GM12865 (cell line): Measurements from ENCODE around the gene CREB5.

Experiments
- DNase-seq: peaks from one replicate; pipeline ENCODE4 v3.0.0; 2010; ENCODE audit warnings: low read depth
- H3K4me3 ChIP-seq: 2 replicates; pipeline ENCODE4 v1.5.1; 2011; ENCODE audit warnings: mild to moderate bottlenecking, low read depth, low read length, control low read depth
- TF ChIP-seq, protein P1 (sequence below): IDR thresholded peaks from 2 replicates; pipeline ENCODE4 v1.5.1; 2011; ENCODE audit warnings: low read length, control low read depth, low read depth, inconsistent platforms; ENCODE audit not compliant: insufficient read depth; ENCODE audit errors: missing control alignments

CREB5 gene

DNA sequence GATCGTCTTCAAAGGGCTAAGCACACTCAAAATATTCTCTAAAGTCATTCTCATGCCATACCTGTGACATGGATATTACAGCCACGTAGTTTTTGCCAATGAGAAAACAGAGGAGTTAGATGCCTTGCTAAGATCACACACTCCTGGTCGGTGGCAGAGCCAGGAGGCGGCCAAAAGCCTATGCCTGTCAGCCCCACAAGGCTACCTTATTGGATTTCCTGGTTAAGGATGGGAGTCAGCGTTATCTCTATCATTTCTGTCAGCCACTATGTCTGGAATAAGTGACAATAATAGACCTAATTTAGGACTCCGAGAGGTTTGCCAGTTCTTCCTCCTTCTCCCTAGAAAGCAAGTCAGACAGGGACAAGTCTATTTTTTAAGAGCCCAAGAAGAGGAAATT is 295.0 kb downstream of the CREB5 start:
- H3K4me3 ChIP-seq: no peak overlapping the region
- TF ChIP-seq, protein P1, sequence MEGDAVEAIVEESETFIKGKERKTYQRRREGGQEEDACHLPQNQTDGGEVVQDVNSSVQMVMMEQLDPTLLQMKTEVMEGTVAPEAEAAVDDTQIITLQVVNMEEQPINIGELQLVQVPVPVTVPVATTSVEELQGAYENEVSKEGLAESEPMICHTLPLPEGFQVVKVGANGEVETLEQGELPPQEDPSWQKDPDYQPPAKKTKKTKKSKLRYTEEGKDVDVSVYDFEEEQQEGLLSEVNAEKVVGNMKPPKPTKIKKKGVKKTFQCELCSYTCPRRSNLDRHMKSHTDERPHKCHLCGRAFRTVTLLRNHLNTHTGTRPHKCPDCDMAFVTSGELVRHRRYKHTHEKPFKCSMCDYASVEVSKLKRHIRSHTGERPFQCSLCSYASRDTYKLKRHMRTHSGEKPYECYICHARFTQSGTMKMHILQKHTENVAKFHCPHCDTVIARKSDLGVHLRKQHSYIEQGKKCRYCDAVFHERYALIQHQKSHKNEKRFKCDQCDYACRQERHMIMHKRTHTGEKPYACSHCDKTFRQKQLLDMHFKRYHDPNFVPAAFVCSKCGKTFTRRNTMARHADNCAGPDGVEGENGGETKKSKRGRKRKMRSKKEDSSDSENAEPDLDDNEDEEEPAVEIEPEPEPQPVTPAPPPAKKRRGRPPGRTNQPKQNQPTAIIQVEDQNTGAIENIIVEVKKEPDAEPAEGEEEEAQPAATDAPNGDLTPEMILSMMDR: no peak
- DNase-seq: no peak

DNA sequence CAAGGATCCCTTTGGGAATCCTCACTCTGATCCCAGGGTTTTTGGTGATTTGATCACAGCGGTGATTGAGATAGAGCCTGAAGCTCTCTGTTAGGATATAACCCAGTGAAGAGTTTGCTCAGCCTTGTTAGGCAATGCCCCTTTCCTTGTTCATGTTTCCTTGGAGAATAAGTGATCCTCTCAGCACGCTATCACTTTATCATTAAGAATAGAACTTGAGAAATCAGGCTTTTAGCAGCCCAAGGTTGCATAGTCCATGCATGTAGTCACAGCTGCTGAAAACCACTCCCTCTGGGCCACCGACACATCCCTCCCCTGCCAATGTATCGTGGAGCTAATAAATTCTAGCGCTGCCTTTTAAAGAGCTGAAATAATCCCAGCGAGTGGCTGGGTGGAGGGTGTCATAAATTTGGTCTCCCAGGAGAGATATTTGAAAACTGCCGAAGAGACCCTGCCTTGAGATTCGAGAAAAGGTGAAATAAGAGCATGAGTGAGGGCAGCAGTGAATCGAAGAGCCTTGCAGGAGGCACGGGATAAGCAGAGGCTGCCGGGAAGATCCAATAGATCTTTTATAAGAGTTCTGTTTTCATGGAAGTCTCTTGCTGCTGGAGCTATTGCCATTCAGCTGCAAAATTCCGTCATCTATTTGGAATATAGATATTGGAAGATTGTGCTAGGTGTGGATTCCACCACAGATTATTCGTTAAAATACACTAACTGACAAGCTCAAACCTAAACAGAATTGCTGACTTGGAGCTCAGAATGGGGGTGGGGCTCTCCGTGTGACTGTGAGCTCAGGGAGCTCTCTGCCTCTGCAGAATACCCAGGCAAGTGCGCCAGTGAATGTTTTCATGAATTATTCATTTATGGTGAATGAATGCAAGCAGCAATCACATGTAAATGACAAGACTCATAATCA is 296.0 kb downstream of the CREB5 start:
- no peak for DNase-seq
- TF ChIP-seq, protein P1: no peak
- no peak overlapping the region for H3K4me3 ChIP-seq

DNA sequence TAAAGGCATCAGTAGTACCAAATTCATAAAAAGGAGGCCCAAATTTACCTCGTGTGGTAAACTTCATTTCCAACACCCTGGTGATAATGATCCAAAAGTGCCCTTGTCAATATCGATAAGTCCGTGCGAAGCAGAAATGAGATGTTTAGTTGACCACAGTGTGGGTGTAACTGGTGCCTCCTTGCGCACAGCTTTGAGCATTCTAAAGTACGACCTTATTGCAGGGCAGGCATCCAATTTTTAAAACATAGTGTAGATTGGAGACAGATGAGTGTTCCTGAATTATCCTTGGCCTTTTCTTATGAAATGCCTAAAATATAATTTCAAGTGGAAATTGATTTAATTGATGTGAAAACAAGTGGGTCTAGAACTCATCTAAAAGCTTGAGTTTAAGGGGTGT is 297.4 kb downstream of the CREB5 start:
- no peak for DNase-seq
- no peak overlapping the region for H3K4me3 ChIP-seq
- TF ChIP-seq, protein P1: no peak

DNA sequence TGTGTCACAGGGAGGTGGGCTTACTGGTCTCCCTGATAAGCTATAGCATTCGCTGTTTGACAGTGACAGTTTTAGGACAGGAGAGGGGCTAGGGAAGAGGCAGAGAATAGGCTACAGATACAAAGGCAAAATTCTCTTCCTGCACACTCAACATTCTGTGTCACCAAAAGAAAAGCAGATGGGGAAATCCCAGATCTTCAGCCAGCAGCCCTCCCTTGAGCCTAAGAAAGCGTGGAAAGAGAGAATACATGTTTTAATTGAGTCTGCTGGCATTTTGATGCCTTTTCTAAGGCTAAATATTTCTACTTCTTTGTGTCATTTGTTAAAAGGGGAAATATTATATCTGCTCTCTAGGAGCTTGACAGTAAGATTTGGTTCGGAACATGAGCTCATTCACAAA is 298.8 kb downstream of the CREB5 start:
- H3K4me3 ChIP-seq: no peak overlapping the region

DNA sequence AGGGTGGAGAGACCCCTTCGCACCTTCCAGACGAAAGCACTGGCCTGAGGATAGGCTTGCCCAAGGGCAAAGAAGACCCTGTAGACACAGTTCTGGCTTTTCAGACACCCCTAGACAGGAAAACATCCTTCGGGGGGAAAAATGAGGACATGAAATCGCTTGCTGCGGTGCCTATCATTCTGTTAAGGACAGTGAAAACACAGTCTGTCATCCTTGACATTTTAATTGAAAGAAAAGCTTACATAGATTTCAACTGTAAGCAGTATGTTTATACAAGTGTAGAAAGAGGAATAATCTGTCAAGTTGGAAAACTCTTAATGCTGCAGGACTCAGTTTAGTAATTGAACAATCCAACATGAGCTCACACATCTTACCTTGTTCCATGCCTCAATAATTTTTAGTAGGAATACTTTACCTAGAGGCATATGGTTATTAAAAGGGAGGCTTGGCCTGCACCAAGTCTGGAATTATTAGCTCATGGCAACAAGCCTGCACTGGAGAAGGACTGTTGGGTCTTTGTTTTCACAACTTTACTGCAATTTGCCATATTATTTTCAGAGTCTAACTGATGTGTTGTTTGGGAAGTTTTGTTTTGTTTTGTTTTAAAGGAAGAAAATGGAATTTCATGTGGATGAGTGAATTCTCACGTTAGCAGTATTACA is 302.3 kb downstream of the CREB5 start:
- no peak for DNase-seq
- H3K4me3 ChIP-seq: no peak overlapping the region
- TF ChIP-seq, protein P1: no peak

More for the DNA sequence above, 298.8 kb downstream of the CREB5 start:
- TF ChIP-seq, protein P1: no peak
- no peak for DNase-seq

DNA sequence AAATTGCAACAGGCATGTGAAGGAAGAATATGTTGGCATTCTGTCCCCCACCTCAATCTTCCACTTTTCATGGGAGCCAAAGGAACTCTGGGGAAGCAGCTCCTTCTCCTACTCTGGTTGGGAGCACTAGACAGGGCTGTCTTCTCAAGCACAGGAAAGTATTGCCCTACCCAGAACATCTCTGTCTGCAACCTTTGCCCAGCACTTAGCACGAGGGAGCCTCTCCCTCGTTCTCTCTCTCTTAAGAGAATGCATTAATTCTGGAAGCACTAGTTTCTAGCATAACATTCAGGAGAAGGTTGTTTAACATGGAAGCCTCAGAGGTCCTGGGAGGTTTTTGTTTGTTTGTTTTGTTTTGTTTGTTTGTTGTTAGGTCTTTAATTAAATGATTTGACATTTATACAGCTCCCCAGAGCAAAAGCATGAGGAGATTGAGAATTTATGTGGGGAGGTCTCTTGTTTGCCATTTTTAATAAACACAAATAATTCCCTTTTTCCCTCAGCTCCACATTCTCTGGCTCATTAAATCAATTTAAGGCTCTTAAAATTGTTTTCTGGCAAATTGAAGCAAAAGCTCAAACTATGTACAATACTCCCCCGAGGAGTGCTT is 305.2 kb downstream of the CREB5 start:
- TF ChIP-seq, protein P1: no peak
- DNase-seq: no peak
- H3K4me3 ChIP-seq: no peak overlapping the region
